Activated CD8-positive, alpha-beta memory T cell treated with anti-CD3 and anti-CD28 coated beads, Interleukin-2, amount 50 U/mL, for 24 hours (primary cell): ENCODE results near the gene ZNF177.

ENCODE experiments used
- DNase-seq: peaks from one replicate; pipeline ENCODE4 v3.0.0-alpha.2; 2020; ENCODE audit errors: extremely low read depth

The ZNF177 gene

DNA sequence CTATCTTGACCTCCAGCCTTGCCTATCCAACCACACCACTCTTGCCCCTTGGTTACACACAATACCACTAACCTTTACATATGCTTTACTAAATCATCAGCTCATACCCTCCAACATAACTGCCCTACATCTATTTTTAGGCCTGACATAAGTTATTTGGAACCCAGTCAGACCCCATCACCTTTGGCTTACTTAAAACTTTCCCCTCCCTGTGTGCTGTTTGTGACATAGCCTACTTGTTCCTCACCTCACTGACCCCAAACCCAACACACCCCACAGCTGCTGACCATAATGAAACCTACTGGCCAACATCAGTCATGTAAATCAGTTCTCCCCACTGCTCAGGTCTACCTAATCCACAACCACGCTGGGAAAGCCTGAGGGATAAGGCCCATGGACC is 67.6 kb downstream of the ZNF177 start:
- DNase-seq = no peak

- DNase-seq = no peak
These were observed 68.7 kb downstream of the ZNF177 start for GRCh38 chr19:9431475-9431874.
